ENCODE measurements around the gene TMED1.
"Not testable (repeated sequence)": the region's sequence is repeated elsewhere in the genome, so short reads cannot be mapped to it uniquely, and the experiment has no call there.

TMED1 gene

GRCh38 chr19:10861103-10861651 is 25.2 kb upstream of the TMED1 start:
- DNase-seq: peak; percentile 77 to 85

- no peak for DNase-seq
Observed at GRCh38 chr19:10858204-10858828, 22.3 kb upstream of the TMED1 start.

- not testable (repeated sequence) for DNase-seq
Observed at GRCh38 chr19:10856899-10857298, 20.9 kb upstream of the TMED1 start.

GRCh38 chr19:10855879-10856522 is 20.0 kb upstream of the TMED1 start:
- DNase-seq: peak; percentile 48 to 50

- DNase-seq: peak; percentile 59 to 82
Observed at GRCh38 chr19:10854350-10855089, 18.5 kb upstream of the TMED1 start.

GRCh38 chr19:10852941-10853340 is 16.9 kb upstream of the TMED1 start:
- DNase-seq: no peak

- DNase-seq: peak in 1 of 2 donors; percentile 42
Observed at GRCh38 chr19:10852098-10852800, 16.2 kb upstream of the TMED1 start.

- DNase-seq: no peak
Observed at GRCh38 chr19:10850631-10851030, 14.6 kb upstream of the TMED1 start.

- DNase-seq: peak; percentile 78 to 84
Observed at GRCh38 chr19:10848230-10848856, 12.3 kb upstream of the TMED1 start, which contains the start of gene C19orf38. TSS of gene C19orf38 (plus strand) at chr19:10848415. CDS start at chr19:10848509, 94 bp downstream.

- no peak for DNase-seq
Observed at GRCh38 chr19:10846500-10847202, 10.6 kb upstream of the TMED1 start.

GRCh38 chr19:10842788-10843187 is 6.8 kb upstream of the TMED1 start:
- DNase-seq: no peak

- DNase-seq: no peak
Observed at GRCh38 chr19:10839114-10840050, 3.4 kb upstream of the TMED1 start.

GRCh38 chr19:10838377-10838776 is 2.4 kb upstream of the TMED1 start:
- no peak for DNase-seq

- not testable (repeated sequence) for DNase-seq
Observed at GRCh38 chr19:10837649-10838048, 1.6 kb upstream of the TMED1 start.

GRCh38 chr19:10836479-10837330 is 693 bp upstream of the TMED1 start:
- peak; percentile 90 to 94 for DNase-seq

- DNase-seq: no peak
Observed at GRCh38 chr19:10835089-10835753, 791 bp downstream of the TMED1 start.

GRCh38 chr19:10832939-10833296 is 3.1 kb downstream of the TMED1 start:
- no peak for DNase-seq

GRCh38 chr19:10831987-10832938 is 3.7 kb downstream of the TMED1 start:
- no peak for DNase-seq
